ENCODE data around the gene IQCK.

Gene IQCK

GRCh38 chr16:19817122-19817521 lies 99.1 kb downstream of the IQCK start:
- H3K9me3 ChIP-seq (ENCODE audit: control insufficient read depth, insufficient read depth, low read length), result no peaks in the 10 kb centered on the region
- no peaks in the 10 kb centered on the region for H3K9me2 ChIP-seq (replicated peaks; ENCODE audit: control insufficient read depth, low read length)
- TF ChIP-seq CTCF (IDR thresholded peaks at IDR 0.05; ENCODE audit: low read depth, low read length, poor library complexity, severe bottlenecking), result no peak
- TF ChIP-seq EZH2phosphoT487 (IDR thresholded peaks at IDR 0.05; ENCODE audit: borderline replicate concordance, low read length), result no peak
- no peak overlapping the region for H3K4me3 ChIP-seq (ENCODE audit: low read length)
- H3K36me3 ChIP-seq (ENCODE audit: control insufficient read depth, low read length), result no peaks in the 10 kb centered on the region
- no peaks in the 10 kb centered on the region for H3K4me1 ChIP-seq (ENCODE audit: control insufficient read depth, low read length)
- H4K20me1 ChIP-seq (ENCODE audit: control insufficient read depth, insufficient read depth, low read depth, low read length), result no peaks in the 10 kb centered on the region
- peaks cover 3% of the 10 kb centered on the region for H3K27me3 ChIP-seq (ENCODE audit: control insufficient read depth, low read length)
- no peak overlapping the region for H3K4me2 ChIP-seq (ENCODE audit: low read length)
- no peak overlapping the region for H3K27ac ChIP-seq (ENCODE audit: low read depth, low read length)
- H3F3A ChIP-seq (ENCODE audit: control insufficient read depth, insufficient read depth), result no peaks in the 10 kb centered on the region
- no peaks in the 10 kb centered on the region for H3K79me2 ChIP-seq (ENCODE audit: control insufficient read depth, low read length)

- Histone ChIP-seq H3K79me2 (ENCODE audit: control insufficient read depth, low read length) (no peaks in the 10 kb centered on the region), H3K4me2 (ENCODE audit: low read length) (no peak overlapping the region), H3K9me2 (replicated peaks; ENCODE audit: control insufficient read depth, low read length) (no peaks in the 10 kb centered on the region), H4K20me1 (ENCODE audit: control insufficient read depth, insufficient read depth, low read depth, low read length) (no peaks in the 10 kb centered on the region), H3K4me1 (ENCODE audit: control insufficient read depth, low read length) (no peaks in the 10 kb centered on the region), H3K27ac (ENCODE audit: low read depth, low read length) (no peak overlapping the region), H3K36me3 (ENCODE audit: control insufficient read depth, low read length) (no peaks in the 10 kb centered on the region), H3F3A (ENCODE audit: control insufficient read depth, insufficient read depth) (no peaks in the 10 kb centered on the region), H3K9me3 (ENCODE audit: control insufficient read depth, insufficient read depth, low read length) (no peaks in the 10 kb centered on the region), H3K27me3 (ENCODE audit: control insufficient read depth, low read length) (peaks cover 2% of the 10 kb centered on the region), H3K4me3 (ENCODE audit: low read length) (no peak overlapping the region)
- TF ChIP-seq CTCF (IDR thresholded peaks at IDR 0.05; ENCODE audit: low read depth, low read length, poor library complexity, severe bottlenecking) (no peak), EZH2phosphoT487 (IDR thresholded peaks at IDR 0.05; ENCODE audit: borderline replicate concordance, low read length) (no peak)
Observed at GRCh38 chr16:19817875-19818274, 99.8 kb downstream of the IQCK start.

DNA sequence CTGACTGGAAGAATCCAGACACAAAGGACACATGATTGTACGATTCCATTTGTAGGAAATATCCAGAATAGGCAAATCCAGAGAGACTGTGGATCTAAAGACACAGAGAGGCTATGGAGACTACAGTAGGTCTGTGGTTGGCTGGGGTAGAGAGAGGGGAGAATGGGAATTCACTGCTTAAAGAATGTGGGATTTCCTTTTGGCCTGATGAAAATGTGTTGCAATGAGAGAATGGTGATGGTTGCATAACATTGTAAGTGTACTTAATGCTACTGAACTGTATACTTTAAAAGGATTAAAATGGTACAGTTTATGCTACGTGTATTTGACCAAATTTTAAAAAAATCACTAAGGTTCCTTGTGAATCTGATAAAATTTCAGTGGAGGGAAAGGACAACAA lies 104.5 kb downstream of the IQCK start:
- Histone ChIP-seq H3F3A (ENCODE audit: control insufficient read depth, insufficient read depth) (no peaks in the 10 kb centered on the region), H3K27ac (ENCODE audit: low read depth, low read length) (no peak overlapping the region), H3K27me3 (ENCODE audit: control insufficient read depth, low read length) (no peaks in the 10 kb centered on the region), H3K9me2 (replicated peaks; ENCODE audit: control insufficient read depth, low read length) (no peaks in the 10 kb centered on the region), H3K36me3 (ENCODE audit: control insufficient read depth, low read length) (no peaks in the 10 kb centered on the region), H3K79me2 (ENCODE audit: control insufficient read depth, low read length) (no peaks in the 10 kb centered on the region), H4K20me1 (ENCODE audit: control insufficient read depth, insufficient read depth, low read depth, low read length) (no peaks in the 10 kb centered on the region), H3K4me3 (ENCODE audit: low read length) (no peak overlapping the region), H3K9me3 (ENCODE audit: control insufficient read depth, insufficient read depth, low read length) (no peaks in the 10 kb centered on the region), H3K4me1 (ENCODE audit: control insufficient read depth, low read length) (no peaks in the 10 kb centered on the region), H3K4me2 (ENCODE audit: low read length) (no peak overlapping the region)
- TF ChIP-seq EZH2phosphoT487 (IDR thresholded peaks at IDR 0.05; ENCODE audit: borderline replicate concordance, low read length) (no peak), CTCF (IDR thresholded peaks at IDR 0.05; ENCODE audit: low read depth, low read length, poor library complexity, severe bottlenecking) (no peak)

GRCh38 chr16:19823322-19823721 lies 105.3 kb downstream of the IQCK start:
- Histone ChIP-seq H4K20me1 (ENCODE audit: control insufficient read depth, insufficient read depth, low read depth, low read length) (no peaks in the 10 kb centered on the region), H3K27me3 (ENCODE audit: control insufficient read depth, low read length) (no peaks in the 10 kb centered on the region), H3K4me2 (ENCODE audit: low read length) (no peak overlapping the region), H3K4me3 (ENCODE audit: low read length) (no peak overlapping the region), H3F3A (ENCODE audit: control insufficient read depth, insufficient read depth) (no peaks in the 10 kb centered on the region), H3K4me1 (ENCODE audit: control insufficient read depth, low read length) (no peaks in the 10 kb centered on the region), H3K9me3 (ENCODE audit: control insufficient read depth, insufficient read depth, low read length) (no peaks in the 10 kb centered on the region), H3K79me2 (ENCODE audit: control insufficient read depth, low read length) (no peaks in the 10 kb centered on the region), H3K36me3 (ENCODE audit: control insufficient read depth, low read length) (no peaks in the 10 kb centered on the region), H3K27ac (ENCODE audit: low read depth, low read length) (no peak overlapping the region), H3K9me2 (replicated peaks; ENCODE audit: control insufficient read depth, low read length) (no peaks in the 10 kb centered on the region)
- TF ChIP-seq EZH2phosphoT487 (IDR thresholded peaks at IDR 0.05; ENCODE audit: borderline replicate concordance, low read length) (no peak), CTCF (IDR thresholded peaks at IDR 0.05; ENCODE audit: low read depth, low read length, poor library complexity, severe bottlenecking) (no peak)

Measured in DOHH2 (cell line).